Stimulated activated CD4-positive, alpha-beta T cell treated with anti-CD3 and anti-CD28 coated beads, Interleukin-4, amount 100 ng/mL, for 1 hour (primary cell): ENCODE results near the gene MYO3B.
"Not testable (repeated sequence)": the region's sequence is repeated elsewhere in the genome, so short reads cannot be mapped to it uniquely, and the experiment has no call there.

Experiments
- DNase-seq: peaks from one replicate; pipeline ENCODE4 v3.0.0-alpha.2; 2020

Gene MYO3B

DNA sequence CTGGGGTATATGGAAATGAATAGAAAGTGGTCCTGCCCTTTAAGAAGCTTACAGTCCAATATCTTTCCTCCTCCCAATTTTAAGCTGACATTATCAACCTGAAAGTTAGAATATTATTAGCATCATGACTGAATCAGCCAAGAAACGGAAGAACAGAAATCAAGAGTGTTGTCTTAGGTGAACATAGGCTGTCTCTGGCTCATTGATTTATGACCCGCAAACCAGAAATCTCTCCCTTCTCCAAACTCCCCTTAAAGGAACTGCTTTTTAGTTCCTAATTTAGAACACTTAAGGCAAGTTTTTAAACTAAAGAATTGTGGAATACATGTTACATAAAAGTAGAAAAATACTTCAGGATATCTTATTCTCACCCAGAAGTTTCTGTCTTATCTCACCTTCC is 62.7 kb downstream of the MYO3B start:
- no peak for DNase-seq

DNA sequence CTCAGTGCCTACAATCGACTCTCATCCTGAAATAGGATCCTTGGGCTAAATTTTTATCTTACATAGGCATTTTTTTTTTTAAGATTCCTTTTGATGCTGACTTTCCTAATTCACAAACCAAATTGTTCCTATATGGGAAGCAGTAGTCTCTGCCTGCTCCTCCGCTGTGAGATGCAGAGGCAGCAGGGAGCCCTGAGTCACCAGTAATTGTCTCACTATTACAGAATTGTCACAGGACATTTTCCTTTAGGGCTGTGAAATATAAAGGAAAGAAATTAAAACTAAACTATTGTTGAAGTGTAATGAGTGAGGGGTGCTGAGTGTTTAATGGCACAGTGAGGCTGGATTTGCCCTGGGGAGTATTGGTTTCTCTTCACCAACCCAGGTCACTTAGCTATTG is 63.8 kb downstream of the MYO3B start:
- no peak for DNase-seq

DNA sequence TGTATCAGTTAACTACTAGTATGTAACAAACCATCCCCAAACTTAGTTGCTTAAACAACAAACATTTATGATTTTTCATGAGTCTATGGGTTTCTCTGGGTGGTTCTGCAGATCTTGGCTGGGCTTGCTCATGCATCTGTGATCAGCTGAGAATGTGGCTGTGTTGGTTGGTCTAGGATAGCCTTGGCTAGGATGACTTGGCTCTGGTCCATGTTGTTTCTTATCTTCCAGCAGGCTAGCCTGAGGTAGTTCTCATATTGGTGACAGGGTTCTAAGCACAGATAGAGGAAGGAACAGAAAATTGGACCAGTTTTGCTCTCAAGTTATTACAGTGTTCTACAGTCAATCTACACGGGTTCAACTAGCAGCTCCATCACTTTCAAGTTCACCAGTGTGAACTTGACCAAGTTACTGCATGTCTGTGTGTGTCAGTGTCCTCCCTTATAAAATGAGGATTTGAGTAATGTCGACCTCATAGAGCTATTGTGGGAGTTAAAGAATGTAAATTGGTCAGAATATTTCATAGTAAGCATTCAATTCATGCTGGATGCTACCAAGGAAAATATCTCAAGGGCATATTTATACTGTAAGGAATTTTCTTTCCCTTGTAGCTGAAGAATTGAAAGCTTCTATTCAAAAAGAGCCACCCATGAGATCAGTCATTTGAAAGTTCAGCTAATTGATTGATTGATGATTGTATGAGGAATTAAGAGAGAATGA is 65.3 kb downstream of the MYO3B start:
- no peak for DNase-seq

DNA sequence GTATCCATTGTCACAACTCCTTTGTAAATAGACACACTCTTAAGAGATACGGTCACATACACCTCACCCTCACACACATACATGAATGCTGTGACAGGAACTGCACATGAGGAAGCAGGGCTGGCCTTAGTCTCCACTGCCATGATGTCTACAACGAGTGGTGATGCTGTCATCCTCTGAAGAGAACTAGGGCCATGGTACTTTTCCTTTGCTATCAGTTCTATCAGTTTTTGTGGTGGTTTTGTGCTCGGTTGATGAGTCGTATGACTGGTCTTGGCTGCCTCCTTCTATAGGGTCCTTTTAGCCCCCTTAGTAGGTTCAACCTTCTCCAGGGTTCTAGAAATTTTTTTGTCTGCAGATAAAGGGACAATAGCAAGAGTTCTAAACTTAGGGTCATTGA is 66.0 kb downstream of the MYO3B start:
- DNase-seq: no peak

DNA sequence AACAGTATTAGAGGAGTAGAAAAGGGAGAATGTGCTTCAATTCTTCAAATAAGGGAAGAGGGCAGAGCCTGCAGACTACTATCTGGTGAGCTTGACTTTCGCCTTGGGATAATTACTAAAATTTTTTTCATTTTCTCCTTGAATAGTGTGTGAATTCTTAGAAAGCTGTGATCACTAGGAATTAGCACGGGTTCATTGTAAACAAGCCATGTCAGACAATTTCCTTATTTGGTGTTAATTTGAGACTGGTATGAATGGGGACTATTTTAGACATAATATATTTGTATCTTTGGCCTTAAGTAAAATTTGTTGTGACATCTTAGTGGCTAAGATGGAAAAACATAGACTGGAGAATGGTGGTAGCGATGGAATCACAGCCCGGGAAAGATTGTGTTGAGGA is 66.6 kb downstream of the MYO3B start:
- DNase-seq: no peak

DNA sequence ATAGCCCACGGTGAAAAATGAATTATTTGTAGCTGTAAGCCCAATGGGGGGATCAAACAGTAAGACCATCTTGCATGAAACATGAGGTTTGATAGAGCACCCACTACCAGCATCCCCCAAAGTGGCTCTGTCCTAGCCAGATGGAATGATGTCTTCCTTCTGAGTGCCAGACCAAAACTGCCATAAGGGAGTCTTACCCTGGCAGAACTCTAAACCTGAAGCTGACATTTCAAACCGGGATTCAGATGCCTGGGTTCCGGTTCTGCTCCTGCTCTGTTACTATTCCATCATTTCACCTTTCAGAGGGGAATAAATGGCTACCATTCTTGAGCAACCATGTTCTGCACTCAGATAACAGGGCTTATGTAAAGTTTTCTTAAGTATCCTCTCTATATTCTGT is 67.4 kb downstream of the MYO3B start:
- DNase-seq: no peak

DNA sequence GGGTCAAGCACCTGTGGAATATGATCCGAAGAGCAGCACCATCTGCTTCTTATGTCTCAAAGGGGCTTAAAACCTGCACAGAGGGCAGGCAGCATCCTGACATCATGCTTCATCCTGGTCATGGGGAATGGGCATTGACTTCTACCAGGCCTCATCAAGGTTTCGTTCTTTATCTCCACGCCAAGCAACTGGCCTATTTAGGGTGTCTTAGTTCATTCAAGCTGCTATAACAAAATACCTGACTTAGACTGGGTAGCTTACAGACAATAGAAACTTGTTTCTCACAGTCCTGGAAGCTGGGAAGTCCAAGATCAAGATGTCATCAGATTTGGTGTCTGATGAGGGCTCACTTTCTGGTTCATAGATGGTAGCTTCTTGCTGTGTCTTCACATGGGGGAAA is 69.4 kb downstream of the MYO3B start:
- DNase-seq: no peak

DNA sequence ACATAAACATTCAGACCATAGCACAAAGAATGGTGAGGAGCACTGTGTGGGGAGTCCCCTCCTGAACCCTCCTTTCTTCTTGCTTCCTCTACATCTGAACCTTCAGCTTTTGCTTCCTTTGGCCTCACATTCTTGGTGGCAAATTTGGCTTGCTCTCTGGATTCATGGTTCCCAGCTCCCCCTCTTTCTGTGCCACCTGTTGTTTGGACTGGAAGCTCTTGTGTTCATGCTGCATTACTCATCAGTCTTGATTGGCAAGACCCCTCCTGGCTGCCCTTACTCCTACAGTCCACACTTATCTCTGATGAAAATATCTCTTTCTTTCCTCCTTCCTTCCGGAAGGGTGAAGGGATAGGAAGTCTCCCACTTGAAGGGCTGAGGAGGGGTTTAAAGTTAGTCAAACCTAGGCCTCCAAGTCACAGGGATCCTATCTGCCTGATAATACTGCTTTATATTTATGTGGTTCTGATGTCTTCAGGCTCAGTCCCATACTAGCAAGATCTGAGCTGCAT is 70.0 kb downstream of the MYO3B start:
- DNase-seq: no peak

DNA sequence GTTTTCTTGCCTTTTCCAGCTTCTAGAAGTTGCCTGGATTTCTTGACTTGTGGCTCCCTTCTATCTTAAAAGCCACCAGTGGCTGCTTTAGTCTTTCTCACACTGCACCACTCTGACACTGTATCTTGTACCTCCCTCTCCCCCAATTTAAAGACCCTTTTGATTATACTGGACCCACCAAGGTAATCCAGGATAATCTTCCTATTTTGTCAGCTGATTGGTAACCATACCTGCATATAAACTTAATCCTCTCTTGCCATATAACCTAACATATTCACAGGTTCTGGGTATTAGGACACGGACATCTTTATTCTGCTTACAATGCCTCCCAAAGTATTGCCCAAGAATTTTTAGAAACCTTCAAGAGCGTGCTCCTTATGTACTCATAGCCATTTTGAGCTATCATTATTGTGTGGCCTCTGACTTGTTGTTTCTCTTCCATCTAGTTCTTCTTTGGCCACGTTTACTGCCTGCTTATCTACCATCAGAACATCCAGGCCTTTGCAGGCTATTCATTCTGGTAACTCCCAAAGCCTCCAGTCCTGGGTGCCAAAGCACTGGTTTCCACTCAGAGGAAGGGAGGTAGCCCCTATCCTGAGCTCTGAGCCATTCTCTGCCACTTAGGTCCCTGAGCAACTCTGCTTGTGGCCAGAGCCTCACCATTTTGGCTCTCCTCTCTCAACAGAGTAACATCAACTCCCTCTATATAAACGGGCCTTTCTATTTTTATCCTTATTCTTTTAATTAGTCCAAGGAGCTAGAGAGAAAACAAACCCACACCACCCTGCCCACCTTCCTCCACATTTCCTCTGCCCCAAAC is 70.8 kb downstream of the MYO3B start:
- DNase-seq: no peak

DNA sequence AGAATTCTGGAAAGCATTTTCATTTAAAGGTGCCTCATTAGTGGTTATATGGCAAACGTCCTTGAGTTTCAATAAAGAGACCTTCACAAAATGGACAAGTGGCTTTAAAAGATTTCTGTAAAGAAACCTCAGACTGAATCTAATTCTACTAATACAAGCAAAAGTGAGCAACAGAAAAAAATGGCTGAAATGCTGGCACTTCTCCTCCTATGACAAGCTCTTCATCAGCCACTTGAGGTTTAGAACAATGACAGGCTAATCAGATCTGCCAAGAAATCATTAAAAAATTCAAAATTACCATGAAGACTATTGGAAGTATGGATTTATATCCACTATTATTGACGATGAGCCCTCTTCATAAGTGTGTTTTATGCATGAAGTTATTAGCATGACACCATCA is 71.8 kb downstream of the MYO3B start:
- no peak for DNase-seq

DNA sequence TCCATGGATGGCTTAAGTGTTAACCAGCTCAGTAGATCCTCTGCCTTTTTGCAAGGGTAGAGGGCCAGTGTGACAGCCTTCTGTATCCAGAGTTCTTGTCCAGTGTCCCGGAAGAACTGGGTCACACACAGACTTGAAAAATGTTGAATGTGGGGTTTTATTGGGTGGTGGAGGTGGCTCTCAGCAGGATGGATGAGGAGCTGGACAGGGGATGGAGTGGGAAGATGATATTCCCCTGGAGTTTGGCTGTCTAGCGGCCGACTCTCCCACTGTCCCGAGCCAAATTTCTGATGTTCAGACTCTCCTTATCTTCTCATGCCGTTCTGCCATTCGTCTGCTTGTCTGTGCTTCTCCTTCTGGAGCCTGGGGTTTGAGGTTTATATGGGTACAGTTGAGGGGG is 72.6 kb downstream of the MYO3B start:
- DNase-seq: no peak

DNA sequence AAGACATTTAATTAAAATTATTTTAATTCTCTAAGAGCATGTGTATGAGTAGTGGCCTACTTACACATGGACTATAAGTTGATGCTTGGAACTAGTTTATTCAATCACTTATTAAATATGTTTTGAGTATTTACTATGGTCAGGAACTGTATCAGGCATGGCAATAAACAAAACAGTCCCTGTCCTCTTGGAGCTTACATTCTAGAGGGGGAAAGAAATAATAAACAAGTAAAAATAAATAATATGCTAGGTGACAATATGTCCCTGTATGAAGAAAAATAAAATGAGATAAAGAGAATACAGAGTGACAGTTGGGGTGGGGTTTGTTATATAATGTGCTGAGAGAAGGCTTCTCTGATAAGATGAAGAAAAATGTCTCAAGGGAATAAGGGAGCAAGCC is 74.5 kb downstream of the MYO3B start:
- no peak for DNase-seq

DNA sequence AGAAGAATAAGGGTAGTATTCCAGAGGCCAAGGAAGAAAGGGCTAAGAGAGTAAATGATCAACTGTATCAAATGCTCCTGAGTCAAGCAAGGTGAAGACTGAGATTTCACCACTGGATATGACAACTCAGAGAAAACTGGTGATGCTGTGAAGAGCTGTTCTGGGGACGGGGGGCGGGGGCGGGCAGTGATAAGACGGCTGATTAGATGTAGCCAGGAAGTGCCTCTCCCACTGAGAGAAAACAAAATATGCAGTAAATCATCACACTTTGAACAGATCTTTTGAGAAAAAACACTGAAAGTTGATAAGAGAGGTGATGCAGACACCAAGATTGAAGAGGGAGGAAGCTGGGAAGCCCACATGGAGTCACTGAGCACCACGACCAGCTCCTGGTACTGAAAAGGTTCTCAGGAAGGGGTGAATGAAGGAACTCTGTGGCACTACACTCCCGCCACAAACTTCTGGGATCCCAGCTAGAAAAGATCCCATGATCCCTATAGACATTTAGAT is 75.8 kb downstream of the MYO3B start:
- DNase-seq: no peak

DNA sequence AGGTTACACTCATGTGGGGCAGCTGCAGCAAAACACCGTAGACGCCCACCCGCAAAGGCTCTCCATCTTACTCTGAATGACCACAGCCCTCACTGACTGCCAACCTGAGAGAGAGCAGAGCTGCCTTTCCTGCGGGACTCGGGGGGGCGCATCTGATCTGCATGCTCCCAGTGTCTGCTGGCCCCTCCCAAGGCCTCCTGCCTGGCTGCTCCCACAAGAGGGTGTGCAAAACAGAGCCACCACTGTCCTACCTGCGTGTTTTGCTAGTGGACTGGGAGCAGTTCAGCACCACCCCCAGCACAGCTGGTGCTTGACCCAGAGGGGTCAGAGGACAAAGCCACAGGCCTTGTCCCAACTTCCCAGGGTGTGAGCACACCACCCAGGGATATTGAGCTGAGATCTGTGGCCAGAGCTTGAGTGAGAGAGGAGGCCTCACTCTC is 76.4 kb downstream of the MYO3B start:
- DNase-seq: no peak

DNA sequence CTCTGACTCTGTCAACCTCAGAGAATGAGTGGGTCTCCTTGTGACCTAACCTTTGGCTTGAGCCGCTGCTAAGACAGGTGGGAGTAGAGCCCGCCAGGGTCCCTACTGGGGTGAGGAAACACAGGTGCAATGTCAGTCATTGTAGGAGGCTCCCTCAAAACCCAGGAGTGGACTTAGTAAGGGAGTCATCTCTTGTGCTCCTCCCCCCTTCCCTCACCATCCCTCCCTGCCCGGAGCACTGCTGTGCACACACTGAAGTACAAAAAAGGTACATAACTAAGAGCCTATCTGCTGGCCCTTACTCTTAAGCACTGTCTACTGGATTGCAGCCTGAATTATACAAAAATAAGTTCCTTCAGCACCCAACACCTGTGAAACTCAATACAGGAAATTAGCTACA is 77.2 kb downstream of the MYO3B start:
- no peak for DNase-seq

DNA sequence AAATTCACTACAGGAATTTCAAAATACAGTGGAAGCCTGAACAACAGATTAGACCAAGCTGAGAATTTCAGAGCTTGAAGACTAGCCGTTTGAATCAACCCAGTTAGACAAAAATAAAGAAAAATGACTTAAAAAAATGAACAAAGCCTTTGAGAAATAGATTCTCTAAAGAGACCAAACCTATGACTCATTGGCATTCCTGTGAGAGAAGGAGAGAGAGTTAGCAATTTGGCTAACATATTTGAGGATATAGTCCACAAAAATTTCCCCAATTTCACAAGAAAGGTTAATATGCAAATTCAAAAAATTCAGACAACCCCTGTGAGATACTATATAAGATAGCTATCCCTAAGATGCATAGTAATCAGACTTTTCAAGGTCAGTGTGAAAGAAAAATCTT is 78.0 kb downstream of the MYO3B start:
- no peak for DNase-seq

DNA sequence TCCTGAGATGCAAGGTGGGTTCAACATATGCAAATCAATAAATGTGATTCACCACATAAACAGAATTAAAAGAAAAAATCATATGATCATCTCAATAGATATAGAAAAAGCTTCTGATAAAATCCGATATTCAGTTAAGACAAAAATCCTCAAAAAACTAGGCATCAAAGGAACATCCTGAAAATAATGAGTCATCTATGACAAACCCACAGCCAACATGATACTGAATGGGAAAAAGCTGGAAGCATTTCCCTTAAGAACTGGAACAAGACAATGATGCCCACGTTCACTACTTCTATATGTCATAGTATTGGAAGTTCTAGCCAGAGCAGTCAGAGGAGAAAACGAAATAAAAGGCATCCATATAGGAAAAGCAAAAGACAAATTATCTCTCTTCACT is 80.4 kb downstream of the MYO3B start:
- no peak for DNase-seq

DNA sequence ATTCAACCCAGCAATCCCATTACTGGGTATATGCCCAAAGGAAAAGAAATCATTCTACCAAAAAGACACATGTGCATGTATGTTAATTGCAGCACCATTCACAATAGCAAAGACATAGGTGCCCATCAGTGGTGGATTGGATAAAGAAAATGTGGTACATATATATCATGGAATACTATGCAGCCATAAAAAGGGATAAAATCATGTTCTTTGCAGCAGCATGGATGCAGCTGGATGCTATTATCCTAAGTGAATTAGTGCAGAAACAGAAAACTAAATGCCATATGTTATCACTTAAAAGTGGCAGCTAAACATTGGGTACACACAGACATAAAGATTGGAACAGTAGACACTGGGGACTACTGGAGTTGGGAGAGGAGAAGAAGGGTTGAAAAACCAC is 82.2 kb downstream of the MYO3B start:
- DNase-seq: no peak

DNA sequence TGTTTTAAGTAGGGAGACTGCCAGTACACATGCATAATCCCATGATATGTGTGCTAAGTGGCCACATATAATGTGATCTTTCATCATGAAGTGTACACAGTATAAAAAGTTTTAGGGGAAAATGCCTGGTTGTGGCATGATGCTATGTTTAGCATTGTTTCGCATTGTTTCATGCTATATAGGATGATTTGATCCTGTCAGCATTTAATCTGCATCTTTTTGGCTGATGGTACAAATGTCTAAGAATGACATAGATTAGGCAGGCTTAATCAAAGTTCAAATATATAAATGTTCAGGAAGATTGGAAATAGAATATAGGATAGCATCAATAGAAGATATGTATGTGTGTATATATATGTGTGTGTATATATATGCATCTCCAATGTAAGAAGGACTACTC is 83.6 kb downstream of the MYO3B start:
- no peak for DNase-seq

DNA sequence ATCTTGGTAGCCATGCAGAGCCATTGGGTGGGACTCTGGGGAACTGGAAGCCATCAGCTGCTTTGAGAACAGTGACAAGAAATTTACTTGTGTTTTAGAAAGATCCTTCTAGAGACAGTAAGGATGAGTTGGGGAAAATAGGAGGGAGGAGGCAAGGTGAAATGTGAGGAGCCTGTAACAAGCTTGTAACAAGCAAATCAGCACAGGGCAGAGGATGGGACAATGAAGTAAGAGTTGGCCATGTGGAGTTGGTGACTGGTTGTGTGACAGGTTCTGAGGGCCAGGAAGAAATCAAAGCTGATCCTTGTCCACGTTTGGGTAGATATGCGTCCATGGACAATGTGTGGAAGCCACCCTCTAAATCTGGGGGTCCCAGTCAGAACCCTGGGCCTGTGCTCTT is 84.4 kb downstream of the MYO3B start:
- DNase-seq: no peak

DNA sequence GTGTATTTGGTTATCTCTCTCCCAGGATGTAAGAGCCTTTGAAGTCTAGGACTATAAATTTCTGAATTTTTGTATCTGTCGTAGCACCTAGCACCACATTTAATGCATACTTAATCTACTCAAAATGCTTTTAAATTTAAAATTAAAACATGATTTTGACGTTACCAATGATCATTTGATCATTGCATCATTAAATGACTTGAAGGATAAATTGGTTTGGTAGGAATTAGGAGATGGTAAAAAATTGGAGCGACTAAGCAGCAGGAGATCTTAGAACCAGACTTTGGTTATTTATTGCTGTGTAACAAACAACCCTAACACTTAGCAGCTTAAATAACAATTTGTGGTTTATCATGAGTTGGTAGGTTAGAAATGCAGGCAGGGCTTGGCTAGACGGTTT is 84.9 kb downstream of the MYO3B start:
- no peak for DNase-seq

DNA sequence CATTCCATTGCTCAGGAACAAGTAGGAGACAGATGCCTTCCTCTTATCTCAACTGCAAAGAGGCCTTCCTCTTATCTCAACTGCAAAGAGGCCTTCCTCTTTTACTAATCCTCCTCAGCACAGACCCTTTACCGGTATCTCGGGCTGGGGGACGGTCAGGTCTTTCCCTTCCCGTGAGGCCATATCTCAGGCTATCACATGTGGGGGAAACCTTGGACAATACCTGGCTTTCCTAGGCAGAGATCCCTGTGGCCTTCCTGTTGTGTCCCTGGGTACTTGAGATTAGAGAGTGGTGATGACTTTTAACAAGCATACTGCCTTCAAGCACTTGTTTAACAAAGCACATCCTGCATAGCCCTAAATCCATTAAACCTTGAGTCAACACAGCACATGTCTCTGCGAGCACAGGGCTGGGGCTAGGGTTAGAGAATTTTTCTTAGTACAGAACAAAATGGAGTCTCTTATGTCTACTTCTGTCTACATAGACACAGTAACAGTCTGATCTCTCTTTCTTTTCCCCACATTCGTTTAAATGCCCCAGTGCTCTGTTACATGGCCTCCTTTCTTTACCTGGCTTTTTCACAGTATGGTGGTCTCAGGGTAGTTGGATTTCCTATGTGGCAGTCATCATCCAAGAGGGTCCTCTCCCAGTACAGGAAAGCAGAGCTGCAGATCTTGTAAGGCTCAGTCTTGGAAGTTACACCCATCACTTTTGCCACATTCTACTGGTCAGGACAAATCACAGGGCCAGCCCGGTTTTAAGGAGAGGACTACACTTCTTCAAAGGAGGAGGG is 86.0 kb downstream of the MYO3B start:
- DNase-seq: not testable (repeated sequence)

DNA sequence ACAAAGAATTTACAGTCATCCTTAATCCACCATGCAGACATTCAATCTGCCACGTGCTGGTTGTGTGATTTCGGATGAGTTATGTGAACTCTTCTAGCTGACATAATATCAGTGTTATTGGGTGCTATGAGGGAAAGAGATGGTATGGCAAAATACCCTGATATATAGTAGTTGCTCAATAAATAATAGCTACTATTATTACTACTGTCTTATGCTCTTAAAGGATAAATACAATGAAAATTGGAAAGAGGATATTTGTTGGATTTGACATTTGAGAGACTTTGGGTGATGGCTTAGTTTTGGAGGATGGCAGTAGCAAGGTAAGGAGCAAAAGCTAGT is 86.5 kb downstream of the MYO3B start:
- DNase-seq: no peak

DNA sequence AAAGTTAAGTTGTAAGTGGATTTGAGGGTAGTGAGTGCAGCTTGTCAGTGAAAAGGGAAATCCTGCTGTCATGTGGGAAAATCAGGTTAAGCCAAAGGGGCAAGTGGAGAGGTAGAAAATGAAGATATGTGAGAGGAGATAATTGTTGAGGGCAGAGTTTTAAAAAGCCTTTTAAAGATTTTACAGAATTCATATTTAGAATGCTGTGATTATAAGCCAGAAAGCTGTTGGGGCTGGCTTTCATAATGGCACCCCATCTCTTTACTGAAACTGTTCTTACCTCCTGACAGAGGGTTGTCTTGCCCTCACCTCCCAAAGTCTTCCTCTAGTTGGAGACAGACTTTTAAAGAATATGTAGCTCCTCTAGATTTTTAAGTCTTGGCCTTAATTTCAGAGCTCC is 86.9 kb downstream of the MYO3B start:
- DNase-seq: no peak
